ENCODE data around the gene ANKRD60.

ANKRD60 gene

DNA sequence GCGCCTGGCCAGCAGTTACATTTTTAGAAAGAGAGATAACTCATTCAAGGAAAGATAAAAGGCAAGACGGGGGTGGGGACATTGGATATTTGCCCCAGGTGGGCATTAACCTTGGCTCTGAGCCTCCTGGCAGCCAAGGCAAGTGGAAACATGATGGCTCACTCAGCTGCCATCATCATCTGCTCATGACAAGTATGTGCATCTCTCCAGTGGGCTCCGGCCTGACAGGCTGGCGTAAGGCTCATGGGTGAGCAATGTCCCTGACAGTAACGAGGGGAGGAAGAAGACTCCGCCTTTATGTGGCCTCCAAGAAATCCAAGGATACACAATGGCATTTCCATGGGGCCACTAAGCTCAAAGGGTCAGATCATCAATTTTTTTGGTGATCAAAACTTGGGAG, 13.3 kb downstream of the ANKRD60 start:
- no peak for DNase-seq (ENCODE audit: low read depth in 2 of 2)
- TF ChIP-seq CTCF (IDR thresholded peaks at IDR 0.05; ENCODE audit: low read depth, low read length), result no peak
- H3K4me3 ChIP-seq (replicated peaks in 1 of 2; ENCODE audit: low read depth in 2 of 2, low read length in 2 of 2), result no peak overlapping the region

- H3K4me3 ChIP-seq (replicated peaks in 1 of 2; ENCODE audit: low read depth in 2 of 2, low read length in 2 of 2), result no peak overlapping the region
- DNase-seq (ENCODE audit: low read depth in 2 of 2), result no peak
- TF ChIP-seq CTCF (IDR thresholded peaks at IDR 0.05; ENCODE audit: low read depth, low read length), result no peak
Measured at GRCh38 chr20:58214310-58214709, 14.1 kb downstream of the ANKRD60 start.

GRCh38 chr20:58213716-58214115, 14.7 kb downstream of the ANKRD60 start:
- no peak for TF ChIP-seq CTCF (IDR thresholded peaks at IDR 0.05; ENCODE audit: low read depth, low read length)
- H3K4me3 ChIP-seq (replicated peaks in 1 of 2; ENCODE audit: low read depth in 2 of 2, low read length in 2 of 2), result no peak overlapping the region
- DNase-seq (ENCODE audit: low read depth in 2 of 2), result no peak

GRCh38 chr20:58213121-58213520, 15.3 kb downstream of the ANKRD60 start:
- TF ChIP-seq CTCF (IDR thresholded peaks at IDR 0.05; ENCODE audit: low read depth, low read length), result no peak
- no peak overlapping the region for H3K4me3 ChIP-seq (replicated peaks in 1 of 2; ENCODE audit: low read depth in 2 of 2, low read length in 2 of 2)
- no peak for DNase-seq (ENCODE audit: low read depth in 2 of 2)

GRCh38 chr20:58212636-58213035, 15.8 kb downstream of the ANKRD60 start:
- no peak overlapping the region for H3K4me3 ChIP-seq (replicated peaks in 1 of 2; ENCODE audit: low read depth in 2 of 2, low read length in 2 of 2)
- DNase-seq (ENCODE audit: low read depth in 2 of 2), result no peak
- TF ChIP-seq CTCF (IDR thresholded peaks at IDR 0.05; ENCODE audit: low read depth, low read length), result no peak

GRCh38 chr20:58210398-58210747, 18.1 kb downstream of the ANKRD60 start:
- DNase-seq (ENCODE audit: low read depth in 2 of 2), result no peak
- no peak for TF ChIP-seq CTCF (IDR thresholded peaks at IDR 0.05; ENCODE audit: low read depth, low read length)
- H3K4me3 ChIP-seq (replicated peaks in 1 of 2; ENCODE audit: low read depth in 2 of 2, low read length in 2 of 2), result no peak overlapping the region

DNA sequence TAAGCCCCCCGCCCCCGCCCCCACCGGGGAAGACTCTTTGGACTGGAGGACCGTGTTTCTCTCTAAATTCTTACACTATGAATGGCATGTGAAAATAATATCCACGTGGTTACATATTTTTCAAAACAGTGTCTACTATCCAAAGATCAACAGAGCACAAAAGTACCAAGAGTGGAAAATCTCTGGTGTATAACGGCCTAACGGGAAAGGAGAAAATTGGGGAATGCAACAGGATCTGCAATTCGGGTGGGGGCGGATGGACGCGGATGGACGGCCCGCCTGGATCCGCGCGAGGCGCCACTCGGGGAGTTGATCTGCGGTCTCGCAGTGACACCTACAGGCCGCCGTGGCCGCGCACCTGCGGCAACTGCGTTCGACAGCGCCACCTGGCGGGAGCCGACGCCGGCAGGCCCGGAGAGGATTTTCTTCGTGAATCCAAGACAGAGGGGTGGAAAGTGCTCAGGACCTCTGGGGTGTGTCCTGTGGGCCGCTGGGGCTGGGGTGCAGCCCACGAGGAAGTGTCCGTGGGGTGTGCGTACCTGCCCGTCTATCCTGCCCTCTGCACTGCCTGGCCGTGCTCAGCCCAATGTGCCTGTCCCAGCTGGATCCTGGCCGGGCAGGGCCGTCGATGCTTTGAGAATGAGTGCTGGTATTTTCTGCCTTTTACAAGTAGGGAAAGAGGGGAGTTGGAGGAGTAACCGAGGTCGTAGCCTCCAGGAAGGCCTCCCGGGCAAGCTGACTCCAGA, 18.6 kb downstream of the ANKRD60 start:
- no peak overlapping the region for H3K4me3 ChIP-seq (replicated peaks in 1 of 2; ENCODE audit: low read depth in 2 of 2, low read length in 2 of 2)
- TF ChIP-seq CTCF (IDR thresholded peaks at IDR 0.05; ENCODE audit: low read depth, low read length), result peak; percentile 99
- DNase-seq (ENCODE audit: low read depth in 2 of 2), result peak; percentile 75 to 78

Measured in cardiac fibroblast (primary cell).